Neural cell (in vitro differentiated cells): ENCODE data around the gene HOXB4. TPM values are rescaled to one million over a fixed set of nuclear protein-coding genes. Genes with fewer than 3 reads are reported as not detected.

Source experiments
- H2AFZ ChIP-seq: fragments of 200-600, 300-800 bp; sonication (generic), shearing (Covaris generic); 2 replicates; pipeline ENCODE4 v1.6.0; 2014; ENCODE audit warnings: low read depth, mild to moderate bottlenecking, antibody characterized with exemption, low read length, moderate library complexity
- H3F3A ChIP-seq: fragments of 200-600 bp; shearing (Covaris generic); 2 replicates; pipeline ENCODE4 v1.6.1; 2016; ENCODE audit warnings: mild to moderate bottlenecking, moderate library complexity, mixed read lengths, antibody characterized with exemption, low read length; ENCODE audit not compliant: insufficient read depth, poor library complexity, severe bottlenecking
- H3K27ac ChIP-seq: fragments of 200-600, 300-800 bp; sonication (generic), shearing (Covaris generic); 2 replicates; pipeline ENCODE4 v1.5.1; 2014; ENCODE audit warnings: mild to moderate bottlenecking, low read length, moderate library complexity
- H3K27me3 ChIP-seq: fragments of 300-800, 200-600 bp; sonication (generic), shearing (Covaris generic); 2 replicates; pipeline ENCODE4 v1.6.0; 2014; ENCODE audit warnings: mild to moderate bottlenecking, low read depth, low read length, moderate library complexity; ENCODE audit not compliant: insufficient read depth
- H3K36me3 ChIP-seq: fragments of 300-800, 200-600 bp; sonication (generic), shearing (Covaris generic); 2 replicates; pipeline ENCODE4 v1.5.1; 2014; ENCODE audit warnings: mild to moderate bottlenecking, antibody characterized with exemption, low read length, moderate library complexity; ENCODE audit not compliant: insufficient read depth
- H3K4me2 ChIP-seq: fragments of 300-800, 200-600 bp; sonication (generic), shearing (Covaris generic); 2 replicates; pipeline ENCODE4 v1.6.0; 2014; ENCODE audit warnings: mild to moderate bottlenecking, low read length
- H3K4me3 ChIP-seq: fragments of 300-800, 200-600 bp; sonication (generic), shearing (Covaris generic); 2 replicates; pipeline ENCODE4 v1.5.1; 2014; ENCODE audit warnings: mild to moderate bottlenecking, low read length, moderate library complexity
- H3K79me2 ChIP-seq: fragments of 200-600 bp; shearing (Covaris generic); replicated peaks from 2 replicates; pipeline ENCODE4 v1.6.0; 2014; ENCODE audit warnings: mild to moderate bottlenecking, low read length, moderate library complexity; ENCODE audit not compliant: insufficient read depth
- H3K9ac ChIP-seq: fragments of 300-800, 200-600 bp; sonication (generic), shearing (Covaris generic); 2 replicates; pipeline ENCODE4 v1.6.1; 2016; ENCODE audit warnings: mild to moderate bottlenecking, low read length, mixed read lengths
- H3K9me2 ChIP-seq: fragments of 200-600 bp; shearing (Covaris generic); 2 replicates; pipeline ENCODE4 v1.6.1; 2016; ENCODE audit warnings: mild to moderate bottlenecking, low read length, mixed read lengths; ENCODE audit not compliant: insufficient read depth
- H3K9me3 ChIP-seq: fragments of 200-600, 300-800 bp; sonication (generic), shearing (Covaris generic); 2 replicates; pipeline ENCODE4 v1.6.1; 2016; ENCODE audit warnings: mild to moderate bottlenecking, mixed run types, low read length, moderate library complexity, mixed read lengths
- H4K20me1 ChIP-seq: fragments of 200-600 bp; shearing (Covaris generic); 2 replicates; pipeline ENCODE4 v1.6.1; 2016; ENCODE audit warnings: mild to moderate bottlenecking, mixed run types; ENCODE audit not compliant: insufficient read depth
- EP300 ChIP-seq: fragments of 450-650 bp; conservative IDR thresholded peaks from 2 replicates; pipeline ENCODE4 v1.6.1; 2014; ENCODE audit warnings: antibody characterized with exemption, mild to moderate bottlenecking, moderate library complexity; ENCODE audit not compliant: poor library complexity, severe bottlenecking
- EZH2 ChIP-seq: fragments of 200-600, 300-800 bp; shearing (Covaris generic), sonication (generic); IDR thresholded peaks from 2 replicates; pipeline ENCODE4 v1.6.1; 2014; ENCODE audit warnings: antibody characterized with exemption, low read length, borderline replicate concordance, mild to moderate bottlenecking; ENCODE audit not compliant: insufficient read depth, poor library complexity, severe bottlenecking
- MXI1 ChIP-seq: fragments of 450-650 bp; conservative IDR thresholded peaks from 2 replicates; pipeline ENCODE4 v1.6.1; 2014; ENCODE audit warnings: antibody characterized with exemption, mild to moderate bottlenecking; ENCODE audit not compliant: poor library complexity, severe bottlenecking
- POLR2AphosphoS5 ChIP-seq: IDR thresholded peaks from 2 replicates; pipeline ENCODE4 v1.6.1; 2012
- RAD21 ChIP-seq: fragments of 450-650 bp; conservative IDR thresholded peaks from 2 replicates; pipeline ENCODE4 v1.6.1; 2014; ENCODE audit warnings: antibody characterized with exemption, mild to moderate bottlenecking, moderate library complexity
- REST ChIP-seq: IDR thresholded peaks from 2 replicates; pipeline ENCODE4 v1.6.1; 2012; ENCODE audit warnings: borderline replicate concordance
- SMC3 ChIP-seq: fragments of 450-650 bp; conservative IDR thresholded peaks from 2 replicates; pipeline ENCODE4 v1.6.1; 2014; ENCODE audit warnings: antibody characterized with exemption, mild to moderate bottlenecking, moderate library complexity; ENCODE audit not compliant: poor library complexity
- TAF1 ChIP-seq: IDR thresholded peaks from 2 replicates; pipeline ENCODE4 v1.6.1; 2012; ENCODE audit warnings: low read depth
- polyA plus RNA-seq: library from polyadenylated mRNA; depleted of rRNA; stranded (reverse); fragments of >200 nt; gene quantifications from 2 replicates; pipeline ENCODE4 v1.2.3, GENCODE V29; 2014
- TF ChIP-seq, protein P1 (sequence below): fragments of 450-650 bp; IDR thresholded peaks from 2 replicates; pipeline ENCODE4 v1.5.1; 2014; ENCODE audit warnings: antibody characterized with exemption, mild to moderate bottlenecking, moderate library complexity; ENCODE audit not compliant: poor library complexity, severe bottlenecking

HOXB4 gene
- polyA plus RNA-seq, 1 donor from 2014 or later: not detected

GRCh38 chr17:48540213-48540612 lies 37.9 kb downstream of the HOXB4 start:
- H3K9ac ChIP-seq: no peak overlapping the region
- H3F3A ChIP-seq: no peaks in the 10 kb centered on the region
- H4K20me1 ChIP-seq: no peaks in the 10 kb centered on the region
- no peaks in the 10 kb centered on the region for H3K9me3 ChIP-seq
- no peaks in the 10 kb centered on the region for H3K79me2 ChIP-seq
- H3K27ac ChIP-seq: no peak overlapping the region
- no peaks in the 10 kb centered on the region for H3K36me3 ChIP-seq
- no peak for TF ChIP-seq EZH2
- TF ChIP-seq RAD21: no peak
- TF ChIP-seq REST: no peak
- TF ChIP-seq, protein P1, sequence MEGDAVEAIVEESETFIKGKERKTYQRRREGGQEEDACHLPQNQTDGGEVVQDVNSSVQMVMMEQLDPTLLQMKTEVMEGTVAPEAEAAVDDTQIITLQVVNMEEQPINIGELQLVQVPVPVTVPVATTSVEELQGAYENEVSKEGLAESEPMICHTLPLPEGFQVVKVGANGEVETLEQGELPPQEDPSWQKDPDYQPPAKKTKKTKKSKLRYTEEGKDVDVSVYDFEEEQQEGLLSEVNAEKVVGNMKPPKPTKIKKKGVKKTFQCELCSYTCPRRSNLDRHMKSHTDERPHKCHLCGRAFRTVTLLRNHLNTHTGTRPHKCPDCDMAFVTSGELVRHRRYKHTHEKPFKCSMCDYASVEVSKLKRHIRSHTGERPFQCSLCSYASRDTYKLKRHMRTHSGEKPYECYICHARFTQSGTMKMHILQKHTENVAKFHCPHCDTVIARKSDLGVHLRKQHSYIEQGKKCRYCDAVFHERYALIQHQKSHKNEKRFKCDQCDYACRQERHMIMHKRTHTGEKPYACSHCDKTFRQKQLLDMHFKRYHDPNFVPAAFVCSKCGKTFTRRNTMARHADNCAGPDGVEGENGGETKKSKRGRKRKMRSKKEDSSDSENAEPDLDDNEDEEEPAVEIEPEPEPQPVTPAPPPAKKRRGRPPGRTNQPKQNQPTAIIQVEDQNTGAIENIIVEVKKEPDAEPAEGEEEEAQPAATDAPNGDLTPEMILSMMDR: no peak
- TF ChIP-seq POLR2AphosphoS5: no peak
- TF ChIP-seq EP300: no peak
- no peak for TF ChIP-seq MXI1
- TF ChIP-seq TAF1: no peak
- TF ChIP-seq SMC3: no peak
- no peak overlapping the region for H3K4me3 ChIP-seq
- no peak overlapping the region for H2AFZ ChIP-seq
- H3K9me2 ChIP-seq: no peaks in the 10 kb centered on the region
- H3K4me2 ChIP-seq: no peak overlapping the region
- peaks cover 96% of the 10 kb centered on the region for H3K27me3 ChIP-seq

- Histone ChIP-seq H3K27me3 (peaks cover 90% of the 10 kb centered on the region), H3K4me3 (no peak overlapping the region), H3K4me2 (no peak overlapping the region), H3K36me3 (no peaks in the 10 kb centered on the region), H3K9me2 (no peaks in the 10 kb centered on the region), H3F3A (no peaks in the 10 kb centered on the region), H2AFZ (no peak overlapping the region), H3K9ac (no peak overlapping the region), H4K20me1 (no peaks in the 10 kb centered on the region), H3K79me2 (no peaks in the 10 kb centered on the region), H3K27ac (no peak overlapping the region), H3K9me3 (no peaks in the 10 kb centered on the region)
- no peak for TF ChIP-seq POLR2AphosphoS5
- no peak for TF ChIP-seq TAF1
- no peak for TF ChIP-seq REST
- TF ChIP-seq, protein P1: no peak
- TF ChIP-seq MXI1: no peak
- TF ChIP-seq EP300: no peak
- no peak for TF ChIP-seq SMC3
- TF ChIP-seq EZH2: no peak
- no peak for TF ChIP-seq RAD21
Measured at GRCh38 chr17:48539177-48539576, 39.0 kb downstream of the HOXB4 start.
